Testis (tissue), 3 donors: Measurements from ENCODE around the gene LARP1B. TPM values are rescaled to one million over a fixed set of nuclear protein-coding genes. Genes with fewer than 3 reads are reported as not detected.

ENCODE experiments used
- DNase-seq: peaks from one replicate; pipeline ENCODE4 v3.0.0-alpha.2; 2019
- H3K27ac ChIP-seq, 2 donors: fragments of 200-600 bp; sonication (generic); one replicate each; pipeline ENCODE4 v1.5.1; 2019
- H3K27me3 ChIP-seq: fragments of 200-600 bp; sonication (generic); one replicate; pipeline ENCODE4 v1.5.1; 2019
- H3K36me3 ChIP-seq: fragments of 200-600 bp; sonication (generic); one replicate; pipeline ENCODE4 v1.5.1; 2017; ENCODE audit warnings: low read depth; ENCODE audit errors: missing control alignments
- H3K4me1 ChIP-seq: fragments of 200-600 bp; sonication (generic); one replicate; pipeline ENCODE4 v1.5.1; 2019
- H3K4me3 ChIP-seq, 2 donors: fragments of 200-600 bp; sonication (generic); one replicate each; pipeline ENCODE4 v1.5.1; 2017 to 2019
- H3K9me3 ChIP-seq: fragments of 200-600 bp; sonication (generic); one replicate; pipeline ENCODE4 v1.5.1; 2017
- CTCF ChIP-seq, 3 experiments: fragments of 450-650 bp in 2 of 3; fragments of 200-600 bp in 1 of 3; sonication (generic) in 1 of 3; IDR thresholded peaks; one replicate each; pipeline ENCODE4 v1.5.1; 2016 to 2019; ENCODE audit warnings: antibody characterized with exemption in 3 of 3, mild to moderate bottlenecking in 2 of 3, moderate library complexity in 1 of 3
- POLR2A ChIP-seq: fragments of 450-650 bp; IDR thresholded peaks from one replicate; pipeline ENCODE4 v1.6.1; 2017; ENCODE audit warnings: antibody characterized with exemption, mild to moderate bottlenecking, moderate library complexity
- WGBS, 2 donors: methylation state at CpG; one replicate each; pipeline ENCODE4 v1.1.5; 2018; 5-methylcytosine and 5-hydroxymethylcytosine counted together
- intact Hi-C: fragments of 100-400 bp; cut with DNase I; formaldehyde crosslinking; loops from one replicate; pipeline ENCODE4 v1.15.1; 2023; ENCODE audit warnings: low total_unique reads
- polyA plus RNA-seq: library from polyadenylated mRNA; stranded (reverse); fragments of 350-450 nt; fragmentation: Illumina TruSeq; extraction: RNeasy Lipid Tissue Mini Kit (QIAGEN cat#74804); gene quantifications from one replicate; pipeline ENCODE4 v1.2.3, GENCODE V29; 2014; ENCODE audit warnings: low read depth, low replicate concordance; ENCODE audit not compliant: insufficient read depth
- total RNA-seq, 2 donors: library from RNA; depleted of rRNA; stranded (reverse); fragments of >200 nt; gene quantifications; one replicate each; pipeline ENCODE4 v1.2.3, GENCODE V29; 2016

Gene LARP1B
- total and polyA plus RNA-seq, 3 donors from 2014 or later = 54.5 to 97.5 (median 86.1) TPM

- H3K4me1 ChIP-seq = no peaks in the 10 kb centered on the region
- no peak for DNase-seq
- H3K27me3 ChIP-seq = no peaks in the 10 kb centered on the region
- H3K9me3 ChIP-seq = no peaks in the 10 kb centered on the region
- no peak overlapping the region for H3K27ac ChIP-seq
- no peak overlapping the region for H3K4me3 ChIP-seq
- intact Hi-C loops = no loop called here
- TF ChIP-seq POLR2A = no peak
- no peak for TF ChIP-seq CTCF (IDR thresholded peaks at IDR 0.05)
- H3K36me3 ChIP-seq = no peaks in the 10 kb centered on the region
- WGBS, 2 donors = 80 to 92% methylated on average over 2 of the region's 2 CpGs
Observed at GRCh38 chr4:128166982-128167381, 105.9 kb downstream of the LARP1B start.

- no peak for DNase-seq
- no peak overlapping the region for H3K27ac ChIP-seq
- no peaks in the 10 kb centered on the region for H3K4me1 ChIP-seq
- H3K36me3 ChIP-seq = no peaks in the 10 kb centered on the region
- H3K27me3 ChIP-seq = no peaks in the 10 kb centered on the region
- H3K9me3 ChIP-seq = no peaks in the 10 kb centered on the region
- H3K4me3 ChIP-seq = no peak overlapping the region
- TF ChIP-seq POLR2A (no peak), CTCF (IDR thresholded peaks at IDR 0.05) (no peak)
- 91 to 95% methylated on average over 2 of the region's 2 CpGs for WGBS, 2 donors
- intact Hi-C loops = no loop called here
Observed at GRCh38 chr4:128168701-128169100, 107.6 kb downstream of the LARP1B start.

GRCh38 chr4:128169245-128169644 lies 108.1 kb downstream of the LARP1B start:
- TF ChIP-seq POLR2A (no peak), CTCF (IDR thresholded peaks at IDR 0.05) (no peak)
- Histone ChIP-seq H3K4me1 (no peaks in the 10 kb centered on the region), H3K4me3 (no peak overlapping the region), H3K9me3 (no peaks in the 10 kb centered on the region), H3K27ac (no peak overlapping the region), H3K27me3 (no peaks in the 10 kb centered on the region), H3K36me3 (no peaks in the 10 kb centered on the region)
- no peak for DNase-seq
- intact Hi-C loops = no loop called here

- no peaks in the 10 kb centered on the region for H3K36me3 ChIP-seq
- no peak overlapping the region for H3K27ac ChIP-seq
- TF ChIP-seq POLR2A = no peak
- no peak for TF ChIP-seq CTCF (IDR thresholded peaks at IDR 0.05)
- intact Hi-C loops = no loop called here
- H3K27me3 ChIP-seq = no peaks in the 10 kb centered on the region
- no peaks in the 10 kb centered on the region for H3K4me1 ChIP-seq
- no peaks in the 10 kb centered on the region for H3K9me3 ChIP-seq
- WGBS, 2 donors = 86 to 96% methylated on average over 1 of the region's 1 CpG
- H3K4me3 ChIP-seq = no peak overlapping the region
- no peak for DNase-seq
Observed at GRCh38 chr4:128176643-128177042, 115.5 kb downstream of the LARP1B start.

GRCh38 chr4:128177498-128177897 lies 116.4 kb downstream of the LARP1B start:
- no peaks in the 10 kb centered on the region for H3K27me3 ChIP-seq
- no peaks in the 10 kb centered on the region for H3K9me3 ChIP-seq
- no peaks in the 10 kb centered on the region for H3K4me1 ChIP-seq
- TF ChIP-seq POLR2A (no peak), CTCF (IDR thresholded peaks at IDR 0.05) (no peak)
- 91 to 93% methylated on average over 1 of the region's 1 CpG for WGBS, 2 donors
- DNase-seq = no peak
- no peak overlapping the region for H3K27ac ChIP-seq
- H3K36me3 ChIP-seq = no peaks in the 10 kb centered on the region
- no peak overlapping the region for H3K4me3 ChIP-seq
- intact Hi-C loops = no loop called here
